ENCODE results near the gene MUSK. TPM values are rescaled to one million over a fixed set of nuclear protein-coding genes. Genes with fewer than 3 reads are reported as not detected.

Gene MUSK
- total and polyA plus RNA-seq, 2 experiments from 2014 or later, result not detected

DNA sequence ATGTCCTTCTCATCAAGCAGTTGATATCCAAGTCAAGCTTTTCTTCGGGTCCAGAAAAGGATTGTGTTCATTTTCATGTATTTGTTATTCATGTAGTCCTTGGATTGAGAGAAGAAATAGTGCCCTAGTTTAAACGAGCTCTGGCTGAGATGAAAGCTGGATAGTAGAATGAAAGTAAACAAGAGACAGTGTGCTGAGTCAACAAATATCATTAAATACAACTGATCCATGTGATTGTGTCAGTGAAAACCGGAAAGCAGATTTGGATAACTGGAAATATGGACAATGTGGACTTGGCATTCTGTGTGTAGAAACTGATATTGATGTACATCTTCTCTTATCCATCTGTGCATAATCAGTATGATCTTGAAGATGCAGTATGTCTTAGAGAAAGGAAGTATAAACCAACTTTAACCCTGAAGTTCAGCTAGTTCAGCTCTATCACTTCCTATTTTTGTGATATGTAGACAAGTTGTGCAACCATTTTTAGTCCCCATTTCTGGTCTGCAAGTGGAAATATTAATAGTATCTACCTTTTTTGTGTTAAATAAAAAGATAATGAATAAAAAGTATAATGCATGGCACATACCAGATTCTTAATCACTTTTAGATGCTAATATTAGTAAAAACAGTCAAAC, 4.4 kb downstream of the MUSK start:
- no peaks in the 10 kb centered on the region; the same call in 2 of the 3 replicates for H3K9me3 Mint-ChIP-seq
- no peaks in the 10 kb centered on the region for H3F3A ChIP-seq (replicated peaks; ENCODE audit: low read depth)
- no peaks in the 10 kb centered on the region for H3K36me3 Mint-ChIP-seq (ENCODE audit: low read depth)

GRCh38 chr9:110687497-110687896, 18.9 kb downstream of the MUSK start:
- Histone ChIP-seq H3K36me3 (ENCODE audit: insufficient read depth) (no peaks in the 10 kb centered on the region), H4K20me1 (replicated peaks; ENCODE audit: insufficient read depth) (no peaks in the 10 kb centered on the region), H3K4me3 (no peak overlapping the region), H3K27ac (ENCODE audit: low read depth) (0 out of 2 replicates have a peak overlapping the region, but pooled peaks have one; percentile 7), H3K9me2 (ENCODE audit: insufficient read depth) (no peaks in the 10 kb centered on the region; the same call in 1 of the 2 replicates), H3K27me3 (ENCODE audit: insufficient read depth) (no peaks in the 10 kb centered on the region), H3F3A (replicated peaks; ENCODE audit: low read depth) (no peaks in the 10 kb centered on the region), H3K4me2 (no peak overlapping the region), H3K79me2 (replicated peaks; ENCODE audit: insufficient read depth) (no peaks in the 10 kb centered on the region), H3K4me1 (ENCODE audit: insufficient read depth) (peaks cover 4% of the 10 kb centered on the region), H2AFZ (no peak overlapping the region)
- peaks cover 4% of the 10 kb centered on the region for H3K27me3 Mint-ChIP-seq (ENCODE audit: insufficient read depth, low read depth, poor library complexity)
- no peaks in the 10 kb centered on the region; the same call in 2 of the 3 replicates for H3K9me3 Mint-ChIP-seq
- no peak overlapping the region for H3K27ac Mint-ChIP-seq
- DNase-seq (ENCODE audit: low spot score) (no peak), ATAC-seq (no peak)
- peaks cover 8% of the 10 kb centered on the region for H3K4me1 Mint-ChIP-seq
- H3K36me3 Mint-ChIP-seq (ENCODE audit: low read depth), result no peaks in the 10 kb centered on the region
- H3K4me3 Mint-ChIP-seq, result no peak overlapping the region
- no peak for TF ChIP-seq JUNB (IDR thresholded peaks at IDR 0.05; ENCODE audit: unreplicated experiment)
- no peak for TF ChIP-seq EZH2 (IDR thresholded peaks at IDR 0.05; ENCODE audit: low read depth, unreplicated experiment)
- TF ChIP-seq STAT1 (IDR thresholded peaks at IDR 0.05; ENCODE audit: unreplicated experiment), result no peak
- no peak for TF ChIP-seq ZNF114 (CRISPR knock-in tag; IDR thresholded peaks at IDR 0.05)
- TF ChIP-seq CREB1 (CRISPR knock-in tag; IDR thresholded peaks at IDR 0.05; ENCODE audit: low read depth), result no peak
- TF ChIP-seq, protein P1, sequence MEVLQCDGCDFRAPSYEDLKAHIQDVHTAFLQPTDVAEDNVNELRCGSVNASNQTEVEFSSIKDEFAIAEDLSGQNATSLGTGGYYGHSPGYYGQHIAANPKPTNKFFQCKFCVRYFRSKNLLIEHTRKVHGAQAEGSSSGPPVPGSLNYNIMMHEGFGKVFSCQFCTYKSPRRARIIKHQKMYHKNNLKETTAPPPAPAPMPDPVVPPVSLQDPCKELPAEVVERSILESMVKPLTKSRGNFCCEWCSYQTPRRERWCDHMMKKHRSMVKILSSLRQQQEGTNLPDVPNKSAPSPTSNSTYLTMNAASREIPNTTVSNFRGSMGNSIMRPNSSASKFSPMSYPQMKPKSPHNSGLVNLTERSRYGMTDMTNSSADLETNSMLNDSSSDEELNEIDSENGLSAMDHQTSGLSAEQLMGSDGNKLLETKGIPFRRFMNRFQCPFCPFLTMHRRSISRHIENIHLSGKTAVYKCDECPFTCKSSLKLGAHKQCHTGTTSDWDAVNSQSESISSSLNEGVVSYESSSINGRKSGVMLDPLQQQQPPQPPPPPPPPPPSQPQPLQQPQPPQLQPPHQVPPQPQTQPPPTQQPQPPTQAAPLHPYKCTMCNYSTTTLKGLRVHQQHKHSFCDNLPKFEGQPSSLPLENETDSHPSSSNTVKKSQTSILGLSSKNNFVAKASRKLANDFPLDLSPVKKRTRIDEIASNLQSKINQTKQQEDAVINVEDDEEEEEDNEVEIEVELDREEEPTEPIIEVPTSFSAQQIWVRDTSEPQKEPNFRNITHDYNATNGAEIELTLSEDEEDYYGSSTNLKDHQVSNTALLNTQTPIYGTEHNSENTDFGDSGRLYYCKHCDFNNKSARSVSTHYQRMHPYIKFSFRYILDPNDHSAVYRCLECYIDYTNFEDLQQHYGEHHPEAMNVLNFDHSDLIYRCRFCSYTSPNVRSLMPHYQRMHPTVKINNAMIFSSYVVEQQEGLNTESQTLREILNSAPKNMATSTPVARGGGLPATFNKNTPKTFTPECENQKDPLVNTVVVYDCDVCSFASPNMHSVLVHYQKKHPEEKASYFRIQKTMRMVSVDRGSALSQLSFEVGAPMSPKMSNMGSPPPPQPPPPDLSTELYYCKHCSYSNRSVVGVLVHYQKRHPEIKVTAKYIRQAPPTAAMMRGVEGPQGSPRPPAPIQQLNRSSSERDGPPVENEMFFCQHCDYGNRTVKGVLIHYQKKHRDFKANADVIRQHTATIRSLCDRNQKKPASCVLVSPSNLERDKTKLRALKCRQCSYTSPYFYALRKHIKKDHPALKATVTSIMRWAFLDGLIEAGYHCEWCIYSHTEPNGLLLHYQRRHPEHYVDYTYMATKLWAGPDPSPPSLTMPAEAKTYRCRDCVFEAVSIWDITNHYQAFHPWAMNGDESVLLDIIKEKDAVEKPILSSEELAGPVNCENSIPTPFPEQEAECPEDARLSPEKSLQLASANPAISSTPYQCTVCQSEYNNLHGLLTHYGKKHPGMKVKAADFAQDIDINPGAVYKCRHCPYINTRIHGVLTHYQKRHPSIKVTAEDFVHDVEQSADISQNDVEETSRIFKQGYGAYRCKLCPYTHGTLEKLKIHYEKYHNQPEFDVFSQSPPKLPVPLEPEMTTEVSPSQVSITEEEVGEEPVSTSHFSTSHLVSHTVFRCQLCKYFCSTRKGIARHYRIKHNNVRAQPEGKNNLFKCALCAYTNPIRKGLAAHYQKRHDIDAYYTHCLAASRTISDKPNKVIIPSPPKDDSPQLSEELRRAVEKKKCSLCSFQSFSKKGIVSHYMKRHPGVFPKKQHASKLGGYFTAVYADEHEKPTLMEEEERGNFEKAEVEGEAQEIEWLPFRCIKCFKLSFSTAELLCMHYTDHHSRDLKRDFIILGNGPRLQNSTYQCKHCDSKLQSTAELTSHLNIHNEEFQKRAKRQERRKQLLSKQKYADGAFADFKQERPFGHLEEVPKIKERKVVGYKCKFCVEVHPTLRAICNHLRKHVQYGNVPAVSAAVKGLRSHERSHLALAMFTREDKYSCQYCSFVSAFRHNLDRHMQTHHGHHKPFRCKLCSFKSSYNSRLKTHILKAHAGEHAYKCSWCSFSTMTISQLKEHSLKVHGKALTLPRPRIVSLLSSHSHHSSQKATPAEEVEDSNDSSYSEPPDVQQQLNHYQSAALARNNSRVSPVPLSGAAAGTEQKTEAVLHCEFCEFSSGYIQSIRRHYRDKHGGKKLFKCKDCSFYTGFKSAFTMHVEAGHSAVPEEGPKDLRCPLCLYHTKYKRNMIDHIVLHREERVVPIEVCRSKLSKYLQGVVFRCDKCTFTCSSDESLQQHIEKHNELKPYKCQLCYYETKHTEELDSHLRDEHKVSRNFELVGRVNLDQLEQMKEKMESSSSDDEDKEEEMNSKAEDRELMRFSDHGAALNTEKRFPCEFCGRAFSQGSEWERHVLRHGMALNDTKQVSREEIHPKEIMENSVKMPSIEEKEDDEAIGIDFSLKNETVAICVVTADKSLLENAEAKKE (CRISPR knock-in tag; IDR thresholded peaks at IDR 0.05), result no peak
- TF ChIP-seq POLR2AphosphoS5 (IDR thresholded peaks at IDR 0.05; ENCODE audit: low read depth), result no peak
- no peak for TF ChIP-seq ETS1 (IDR thresholded peaks at IDR 0.05)
- TF ChIP-seq REST (IDR thresholded peaks at IDR 0.05; ENCODE audit: unreplicated experiment), result no peak
- TF ChIP-seq NANOG (IDR thresholded peaks at IDR 0.05; ENCODE audit: borderline replicate concordance), result no peak
- no peak for TF ChIP-seq ZNF331 (CRISPR knock-in tag; IDR thresholded peaks at IDR 0.05; ENCODE audit: low read depth)

More for the DNA sequence above, 4.4 kb downstream of the MUSK start:
- DNase-seq (ENCODE audit: low spot score) (no peak), ATAC-seq (no peak)
- no peak for TF ChIP-seq NANOG (IDR thresholded peaks at IDR 0.05; ENCODE audit: borderline replicate concordance)
- H3K36me3 ChIP-seq (ENCODE audit: insufficient read depth), result no peaks in the 10 kb centered on the region
- Mint-ChIP-seq H3K27ac (no peak overlapping the region), H3K4me1 (no peaks in the 10 kb centered on the region), H3K4me3 (no peak overlapping the region), H3K27me3 (ENCODE audit: insufficient read depth, low read depth, poor library complexity) (peaks cover 3% of the 10 kb centered on the region)
- no peak overlapping the region for H3K4me3 ChIP-seq
- H3K27ac ChIP-seq (ENCODE audit: low read depth), result no peak overlapping the region
- H3K4me1 ChIP-seq (ENCODE audit: insufficient read depth), result no peaks in the 10 kb centered on the region
- no peak overlapping the region for H3K4me2 ChIP-seq
- no peak overlapping the region for H2AFZ ChIP-seq
- no peaks in the 10 kb centered on the region for H3K27me3 ChIP-seq (ENCODE audit: insufficient read depth)
- H3K79me2 ChIP-seq (replicated peaks; ENCODE audit: insufficient read depth), result no peaks in the 10 kb centered on the region
- no peaks in the 10 kb centered on the region for H4K20me1 ChIP-seq (replicated peaks; ENCODE audit: insufficient read depth)
- H3K9me2 ChIP-seq (ENCODE audit: insufficient read depth), result no peaks in the 10 kb centered on the region; the same call in 1 of the 2 replicates

All from GM23338 (cell line).